Neural cell (in vitro differentiated cells): ENCODE results near the gene DNAH1. TPM values are rescaled to one million over a fixed set of nuclear protein-coding genes. Genes with fewer than 3 reads are reported as not detected.

Source experiments
- H2AFZ ChIP-seq: fragments of 200-600, 300-800 bp; sonication (generic), shearing (Covaris generic); 2 replicates; pipeline ENCODE4 v1.6.0; 2014; ENCODE audit warnings: low read depth, mild to moderate bottlenecking, antibody characterized with exemption, low read length, moderate library complexity
- H3F3A ChIP-seq: fragments of 200-600 bp; shearing (Covaris generic); 2 replicates; pipeline ENCODE4 v1.6.1; 2016; ENCODE audit warnings: mild to moderate bottlenecking, moderate library complexity, mixed read lengths, antibody characterized with exemption, low read length; ENCODE audit not compliant: insufficient read depth, poor library complexity, severe bottlenecking
- H3K27ac ChIP-seq: fragments of 200-600, 300-800 bp; sonication (generic), shearing (Covaris generic); 2 replicates; pipeline ENCODE4 v1.5.1; 2014; ENCODE audit warnings: mild to moderate bottlenecking, low read length, moderate library complexity
- H3K27me3 ChIP-seq: fragments of 300-800, 200-600 bp; sonication (generic), shearing (Covaris generic); 2 replicates; pipeline ENCODE4 v1.6.0; 2014; ENCODE audit warnings: mild to moderate bottlenecking, low read depth, low read length, moderate library complexity; ENCODE audit not compliant: insufficient read depth
- H3K36me3 ChIP-seq: fragments of 300-800, 200-600 bp; sonication (generic), shearing (Covaris generic); 2 replicates; pipeline ENCODE4 v1.5.1; 2014; ENCODE audit warnings: mild to moderate bottlenecking, antibody characterized with exemption, low read length, moderate library complexity; ENCODE audit not compliant: insufficient read depth
- H3K4me2 ChIP-seq: fragments of 300-800, 200-600 bp; sonication (generic), shearing (Covaris generic); 2 replicates; pipeline ENCODE4 v1.6.0; 2014; ENCODE audit warnings: mild to moderate bottlenecking, low read length
- H3K4me3 ChIP-seq: fragments of 300-800, 200-600 bp; sonication (generic), shearing (Covaris generic); 2 replicates; pipeline ENCODE4 v1.5.1; 2014; ENCODE audit warnings: mild to moderate bottlenecking, low read length, moderate library complexity
- H3K79me2 ChIP-seq: fragments of 200-600 bp; shearing (Covaris generic); replicated peaks from 2 replicates; pipeline ENCODE4 v1.6.0; 2014; ENCODE audit warnings: mild to moderate bottlenecking, low read length, moderate library complexity; ENCODE audit not compliant: insufficient read depth
- H3K9ac ChIP-seq: fragments of 300-800, 200-600 bp; sonication (generic), shearing (Covaris generic); 2 replicates; pipeline ENCODE4 v1.6.1; 2016; ENCODE audit warnings: mild to moderate bottlenecking, low read length, mixed read lengths
- H3K9me2 ChIP-seq: fragments of 200-600 bp; shearing (Covaris generic); 2 replicates; pipeline ENCODE4 v1.6.1; 2016; ENCODE audit warnings: mild to moderate bottlenecking, low read length, mixed read lengths; ENCODE audit not compliant: insufficient read depth
- H3K9me3 ChIP-seq: fragments of 200-600, 300-800 bp; sonication (generic), shearing (Covaris generic); 2 replicates; pipeline ENCODE4 v1.6.1; 2016; ENCODE audit warnings: mild to moderate bottlenecking, mixed run types, low read length, moderate library complexity, mixed read lengths
- H4K20me1 ChIP-seq: fragments of 200-600 bp; shearing (Covaris generic); 2 replicates; pipeline ENCODE4 v1.6.1; 2016; ENCODE audit warnings: mild to moderate bottlenecking, mixed run types; ENCODE audit not compliant: insufficient read depth
- EP300 ChIP-seq: fragments of 450-650 bp; conservative IDR thresholded peaks from 2 replicates; pipeline ENCODE4 v1.6.1; 2014; ENCODE audit warnings: antibody characterized with exemption, mild to moderate bottlenecking, moderate library complexity; ENCODE audit not compliant: poor library complexity, severe bottlenecking
- EZH2 ChIP-seq: fragments of 200-600, 300-800 bp; shearing (Covaris generic), sonication (generic); IDR thresholded peaks from 2 replicates; pipeline ENCODE4 v1.6.1; 2014; ENCODE audit warnings: antibody characterized with exemption, low read length, borderline replicate concordance, mild to moderate bottlenecking; ENCODE audit not compliant: insufficient read depth, poor library complexity, severe bottlenecking
- MXI1 ChIP-seq: fragments of 450-650 bp; conservative IDR thresholded peaks from 2 replicates; pipeline ENCODE4 v1.6.1; 2014; ENCODE audit warnings: antibody characterized with exemption, mild to moderate bottlenecking; ENCODE audit not compliant: poor library complexity, severe bottlenecking
- POLR2AphosphoS5 ChIP-seq: IDR thresholded peaks from 2 replicates; pipeline ENCODE4 v1.6.1; 2012
- RAD21 ChIP-seq: fragments of 450-650 bp; conservative IDR thresholded peaks from 2 replicates; pipeline ENCODE4 v1.6.1; 2014; ENCODE audit warnings: antibody characterized with exemption, mild to moderate bottlenecking, moderate library complexity
- SMC3 ChIP-seq: fragments of 450-650 bp; conservative IDR thresholded peaks from 2 replicates; pipeline ENCODE4 v1.6.1; 2014; ENCODE audit warnings: antibody characterized with exemption, mild to moderate bottlenecking, moderate library complexity; ENCODE audit not compliant: poor library complexity
- TAF1 ChIP-seq: IDR thresholded peaks from 2 replicates; pipeline ENCODE4 v1.6.1; 2012; ENCODE audit warnings: low read depth
- polyA plus RNA-seq: library from polyadenylated mRNA; depleted of rRNA; stranded (reverse); fragments of >200 nt; gene quantifications from 2 replicates; pipeline ENCODE4 v1.2.3, GENCODE V29; 2014
- TF ChIP-seq, protein P1 (sequence below): fragments of 450-650 bp; IDR thresholded peaks from 2 replicates; pipeline ENCODE4 v1.5.1; 2014; ENCODE audit warnings: antibody characterized with exemption, mild to moderate bottlenecking, moderate library complexity; ENCODE audit not compliant: poor library complexity, severe bottlenecking
- TF ChIP-seq, protein P2 (sequence below): IDR thresholded peaks from 2 replicates; pipeline ENCODE4 v1.6.1; 2012; ENCODE audit warnings: borderline replicate concordance

DNAH1 gene
- polyA plus RNA-seq, 1 donor from 2014 or later, result 5.4 TPM

DNA sequence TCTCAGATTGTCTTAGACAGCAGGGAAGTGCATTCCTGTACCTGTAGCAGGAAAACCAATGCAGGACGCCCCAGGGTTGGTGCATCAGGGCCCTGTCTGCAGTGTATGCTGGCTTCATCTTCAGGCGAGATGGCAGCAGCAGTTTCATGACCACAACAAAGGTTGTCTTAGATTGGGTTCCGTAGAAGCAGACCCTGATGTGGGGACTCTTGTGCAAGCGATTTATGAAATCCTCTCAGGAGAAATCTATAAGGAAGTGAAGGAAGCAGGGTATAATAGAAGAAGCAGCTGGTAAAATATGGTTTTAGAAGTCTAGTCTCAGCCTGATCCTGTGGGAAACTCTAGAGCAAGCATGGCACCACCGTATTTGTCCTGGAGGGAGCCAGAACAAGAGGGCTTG, 25.0 kb downstream of the DNAH1 start:
- Histone ChIP-seq H3K27me3 (no peaks in the 10 kb centered on the region), H3F3A (no peaks in the 10 kb centered on the region), H3K36me3 (no peaks in the 10 kb centered on the region), H3K9ac (no peak overlapping the region), H3K9me2 (no peaks in the 10 kb centered on the region), H3K9me3 (no peaks in the 10 kb centered on the region), H4K20me1 (no peaks in the 10 kb centered on the region), H3K4me2 (no peak overlapping the region), H3K4me3 (no peak overlapping the region), H3K79me2 (no peaks in the 10 kb centered on the region), H2AFZ (no peak overlapping the region), H3K27ac (no peak overlapping the region)
- TF ChIP-seq TAF1 (no peak), EZH2 (no peak), SMC3 (no peak), POLR2AphosphoS5 (no peak), MXI1 (no peak), EP300 (no peak), RAD21 (no peak)
- TF ChIP-seq, protein P1, sequence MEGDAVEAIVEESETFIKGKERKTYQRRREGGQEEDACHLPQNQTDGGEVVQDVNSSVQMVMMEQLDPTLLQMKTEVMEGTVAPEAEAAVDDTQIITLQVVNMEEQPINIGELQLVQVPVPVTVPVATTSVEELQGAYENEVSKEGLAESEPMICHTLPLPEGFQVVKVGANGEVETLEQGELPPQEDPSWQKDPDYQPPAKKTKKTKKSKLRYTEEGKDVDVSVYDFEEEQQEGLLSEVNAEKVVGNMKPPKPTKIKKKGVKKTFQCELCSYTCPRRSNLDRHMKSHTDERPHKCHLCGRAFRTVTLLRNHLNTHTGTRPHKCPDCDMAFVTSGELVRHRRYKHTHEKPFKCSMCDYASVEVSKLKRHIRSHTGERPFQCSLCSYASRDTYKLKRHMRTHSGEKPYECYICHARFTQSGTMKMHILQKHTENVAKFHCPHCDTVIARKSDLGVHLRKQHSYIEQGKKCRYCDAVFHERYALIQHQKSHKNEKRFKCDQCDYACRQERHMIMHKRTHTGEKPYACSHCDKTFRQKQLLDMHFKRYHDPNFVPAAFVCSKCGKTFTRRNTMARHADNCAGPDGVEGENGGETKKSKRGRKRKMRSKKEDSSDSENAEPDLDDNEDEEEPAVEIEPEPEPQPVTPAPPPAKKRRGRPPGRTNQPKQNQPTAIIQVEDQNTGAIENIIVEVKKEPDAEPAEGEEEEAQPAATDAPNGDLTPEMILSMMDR, result no peak
- TF ChIP-seq, protein P2, sequence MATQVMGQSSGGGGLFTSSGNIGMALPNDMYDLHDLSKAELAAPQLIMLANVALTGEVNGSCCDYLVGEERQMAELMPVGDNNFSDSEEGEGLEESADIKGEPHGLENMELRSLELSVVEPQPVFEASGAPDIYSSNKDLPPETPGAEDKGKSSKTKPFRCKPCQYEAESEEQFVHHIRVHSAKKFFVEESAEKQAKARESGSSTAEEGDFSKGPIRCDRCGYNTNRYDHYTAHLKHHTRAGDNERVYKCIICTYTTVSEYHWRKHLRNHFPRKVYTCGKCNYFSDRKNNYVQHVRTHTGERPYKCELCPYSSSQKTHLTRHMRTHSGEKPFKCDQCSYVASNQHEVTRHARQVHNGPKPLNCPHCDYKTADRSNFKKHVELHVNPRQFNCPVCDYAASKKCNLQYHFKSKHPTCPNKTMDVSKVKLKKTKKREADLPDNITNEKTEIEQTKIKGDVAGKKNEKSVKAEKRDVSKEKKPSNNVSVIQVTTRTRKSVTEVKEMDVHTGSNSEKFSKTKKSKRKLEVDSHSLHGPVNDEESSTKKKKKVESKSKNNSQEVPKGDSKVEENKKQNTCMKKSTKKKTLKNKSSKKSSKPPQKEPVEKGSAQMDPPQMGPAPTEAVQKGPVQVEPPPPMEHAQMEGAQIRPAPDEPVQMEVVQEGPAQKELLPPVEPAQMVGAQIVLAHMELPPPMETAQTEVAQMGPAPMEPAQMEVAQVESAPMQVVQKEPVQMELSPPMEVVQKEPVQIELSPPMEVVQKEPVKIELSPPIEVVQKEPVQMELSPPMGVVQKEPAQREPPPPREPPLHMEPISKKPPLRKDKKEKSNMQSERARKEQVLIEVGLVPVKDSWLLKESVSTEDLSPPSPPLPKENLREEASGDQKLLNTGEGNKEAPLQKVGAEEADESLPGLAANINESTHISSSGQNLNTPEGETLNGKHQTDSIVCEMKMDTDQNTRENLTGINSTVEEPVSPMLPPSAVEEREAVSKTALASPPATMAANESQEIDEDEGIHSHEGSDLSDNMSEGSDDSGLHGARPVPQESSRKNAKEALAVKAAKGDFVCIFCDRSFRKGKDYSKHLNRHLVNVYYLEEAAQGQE, result no peak

DNA sequence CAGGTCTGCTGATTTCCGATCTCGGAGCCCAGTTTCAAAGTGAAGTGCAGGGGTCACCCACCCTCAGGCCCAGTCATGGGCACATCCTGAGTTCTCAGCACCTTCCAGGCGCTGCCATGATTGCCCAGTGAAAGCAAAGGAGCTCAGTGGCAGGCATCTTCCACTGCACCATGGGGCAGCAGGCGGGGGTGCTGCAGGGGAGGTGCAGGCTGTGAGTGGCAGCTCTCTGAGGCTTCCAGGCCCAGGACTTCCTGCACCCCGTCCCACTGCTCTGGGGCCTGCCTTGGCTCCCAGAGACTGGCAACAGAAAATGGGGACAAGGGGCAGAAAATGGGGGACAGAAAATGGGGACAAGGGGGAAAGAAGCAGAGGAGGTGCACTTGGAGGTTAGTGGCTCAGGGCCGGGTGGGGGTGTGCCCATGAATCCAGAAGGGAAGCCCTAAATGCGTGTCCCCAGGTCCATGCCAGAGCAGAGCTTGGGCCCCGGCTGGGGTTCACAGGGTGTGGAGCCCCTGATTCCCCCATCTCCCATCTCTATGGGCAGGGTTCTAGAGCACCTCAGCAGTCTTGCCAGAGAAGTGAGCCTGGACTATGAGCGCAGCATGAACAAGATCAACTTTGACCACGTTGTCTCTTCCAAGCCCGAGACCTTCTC, 28.0 kb downstream of the DNAH1 start:
- H3K4me3 ChIP-seq, result no peak overlapping the region
- no peak overlapping the region for H2AFZ ChIP-seq
- TF ChIP-seq RAD21, result no peak
- H3K9me2 ChIP-seq, result no peaks in the 10 kb centered on the region
- H3K36me3 ChIP-seq, result no peaks in the 10 kb centered on the region
- H3K27me3 ChIP-seq, result no peaks in the 10 kb centered on the region
- H3K9ac ChIP-seq, result no peak overlapping the region
- H3K4me2 ChIP-seq, result no peak overlapping the region
- no peak overlapping the region for H3K27ac ChIP-seq
- H3K79me2 ChIP-seq, result no peaks in the 10 kb centered on the region
- H3F3A ChIP-seq, result no peaks in the 10 kb centered on the region
- H4K20me1 ChIP-seq, result no peaks in the 10 kb centered on the region
- no peaks in the 10 kb centered on the region for H3K9me3 ChIP-seq
